ENCODE results near the gene STX8. TPM values are rescaled to one million over a fixed set of nuclear protein-coding genes. Genes with fewer than 3 reads are reported as not detected.
"Not testable (repeated sequence)": the region's sequence is repeated elsewhere in the genome, so short reads cannot be mapped to it uniquely, and the experiment has no call there.

STX8 gene
- total RNA-seq, 1 donor from 2014 or later: 52.1 TPM

DNA sequence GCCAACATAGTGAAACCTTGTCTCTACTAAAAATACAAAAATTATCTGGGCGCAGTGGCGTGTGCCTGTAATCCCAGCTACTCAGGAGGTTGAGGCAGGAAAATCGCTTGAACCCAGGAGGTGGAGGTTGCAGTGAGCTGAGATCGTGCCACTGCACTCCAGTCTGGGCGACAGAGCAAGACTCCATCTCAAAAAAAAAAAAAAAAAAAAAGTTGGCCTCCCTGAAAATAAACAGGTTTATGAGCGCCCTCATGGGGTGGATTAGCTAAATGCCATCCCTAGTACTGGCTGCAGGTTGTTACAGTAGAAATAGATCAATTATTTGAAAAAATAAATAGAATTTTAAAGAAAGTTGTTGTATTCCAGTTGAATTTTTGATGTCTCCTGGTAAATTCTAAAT lies 20.9 kb downstream of the STX8 start:
- DNase-seq: not testable (repeated sequence)

DNA sequence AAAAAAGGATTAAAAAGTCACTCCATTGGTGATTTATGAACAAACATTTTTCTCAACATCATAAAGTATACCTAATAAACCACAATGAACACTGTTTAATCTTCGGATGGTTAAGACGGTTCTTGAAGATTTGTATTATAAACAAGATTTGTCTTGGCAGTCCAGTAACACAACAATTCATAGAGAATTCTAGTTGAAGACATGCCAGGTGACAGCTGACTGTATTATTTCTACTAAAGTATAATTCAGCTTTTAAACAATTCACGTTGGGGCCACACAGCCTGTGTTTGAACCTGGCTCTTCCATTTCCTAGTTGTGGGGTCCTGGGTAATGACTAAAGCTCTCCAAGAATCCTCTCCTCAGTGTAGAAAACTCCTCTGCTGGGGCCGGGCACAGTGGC lies 22.0 kb downstream of the STX8 start:
- no peak for DNase-seq

DNA sequence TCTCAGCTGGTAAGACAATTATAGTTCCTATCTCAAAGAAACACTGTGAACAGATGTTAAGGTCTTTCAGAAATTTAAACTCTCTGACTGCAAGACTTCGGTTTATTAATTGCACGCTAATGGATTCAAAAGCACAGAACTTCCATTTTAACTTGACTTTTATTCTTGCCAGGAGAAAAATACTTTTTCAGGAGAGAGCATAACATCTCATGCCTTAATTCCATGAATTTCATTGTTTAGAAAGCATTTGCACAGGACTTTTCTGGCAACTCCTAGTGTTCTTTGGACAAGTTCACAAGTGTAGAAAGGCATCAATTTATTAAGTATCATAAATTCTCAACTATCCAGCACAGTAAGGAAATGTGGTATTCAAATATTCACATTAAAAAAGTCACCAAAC lies 22.4 kb downstream of the STX8 start:
- no peak for DNase-seq

- DNase-seq: no peak
Measured at GRCh38 chr17:9549215-9549614, 26.4 kb downstream of the STX8 start.

DNA sequence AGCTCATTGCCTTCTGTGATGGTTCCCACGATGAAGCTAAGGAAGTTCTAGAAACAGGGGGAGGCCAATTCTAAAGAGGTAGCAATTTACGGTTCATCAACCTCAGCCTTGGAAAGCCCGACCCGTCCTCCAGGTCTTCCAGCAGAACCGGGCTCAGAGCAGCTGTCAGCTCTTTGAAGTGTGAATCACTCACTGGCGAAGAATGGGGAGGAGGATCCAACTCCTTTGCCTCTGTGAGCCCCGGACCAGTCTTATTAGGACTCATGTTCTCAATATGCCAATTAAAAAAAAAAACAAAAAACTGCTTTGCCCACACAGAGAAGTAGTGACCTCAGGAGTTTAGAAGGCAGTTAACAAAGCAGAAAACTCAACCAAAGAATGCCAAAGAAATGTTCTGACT lies 31.4 kb downstream of the STX8 start:
- no peak for DNase-seq

GRCh38 chr17:9541718-9542117 lies 33.9 kb downstream of the STX8 start:
- DNase-seq: no peak

DNA sequence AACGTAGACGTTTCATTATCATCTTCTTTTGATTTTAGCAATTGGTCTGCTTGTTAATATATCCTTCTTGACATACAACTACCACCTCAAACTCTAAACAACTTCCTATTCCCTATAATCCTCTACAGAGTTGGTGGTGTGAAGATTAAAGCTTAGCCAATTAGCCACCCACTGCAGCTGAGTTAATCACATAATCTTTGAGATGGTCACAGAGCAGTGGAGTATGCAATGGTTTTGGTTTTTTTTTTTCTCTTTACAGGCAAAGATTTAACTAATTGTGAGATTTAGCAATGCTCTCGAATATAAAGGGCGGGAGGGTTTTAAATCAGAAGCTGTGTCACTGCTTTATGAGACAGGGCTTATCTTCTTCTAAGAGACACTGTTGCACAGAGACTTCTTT lies 37.0 kb downstream of the STX8 start:
- DNase-seq: no peak

GRCh38 chr17:9537177-9537776 lies 38.3 kb downstream of the STX8 start:
- no peak for DNase-seq

DNA sequence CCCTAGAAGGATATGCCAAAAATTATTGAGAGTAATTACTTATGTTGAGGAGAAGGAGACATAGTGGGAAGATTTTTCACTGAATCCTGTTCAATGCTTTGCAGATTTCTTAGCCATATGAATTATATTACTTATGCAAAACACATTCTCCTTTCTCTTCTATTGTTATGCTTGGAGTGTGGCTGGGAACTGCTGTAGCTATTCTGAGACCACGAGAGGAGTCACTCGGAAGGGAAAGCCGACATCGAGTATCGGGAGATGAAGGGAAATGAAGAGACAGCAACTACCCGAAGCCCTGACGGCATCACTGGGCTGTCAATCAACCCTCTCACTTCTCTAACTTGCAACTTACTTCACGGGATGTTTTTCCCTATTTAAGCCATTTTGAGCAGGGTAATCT lies 39.6 kb downstream of the STX8 start:
- DNase-seq: peak; percentile 49

GRCh38 chr17:9533441-9533840 lies 42.2 kb downstream of the STX8 start:
- DNase-seq: no peak

DNA sequence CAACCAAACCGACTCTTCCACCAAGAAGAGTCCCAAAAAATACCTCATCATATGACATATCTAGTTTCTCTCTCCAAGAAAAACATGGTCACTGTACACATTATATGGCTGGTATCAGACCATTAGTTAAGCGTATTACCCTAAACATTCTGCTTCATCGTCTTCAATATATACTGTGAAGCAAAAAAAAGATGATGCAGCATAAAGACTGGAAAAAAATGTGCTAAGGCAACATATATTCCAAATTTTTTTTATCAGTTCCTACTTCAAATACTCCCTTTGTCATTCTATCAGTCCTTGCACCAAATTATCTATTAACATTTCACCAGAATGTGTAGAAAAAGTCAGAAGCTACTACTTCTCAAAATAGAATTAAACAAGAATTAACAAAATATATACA lies 42.9 kb downstream of the STX8 start:
- DNase-seq: no peak

DNA sequence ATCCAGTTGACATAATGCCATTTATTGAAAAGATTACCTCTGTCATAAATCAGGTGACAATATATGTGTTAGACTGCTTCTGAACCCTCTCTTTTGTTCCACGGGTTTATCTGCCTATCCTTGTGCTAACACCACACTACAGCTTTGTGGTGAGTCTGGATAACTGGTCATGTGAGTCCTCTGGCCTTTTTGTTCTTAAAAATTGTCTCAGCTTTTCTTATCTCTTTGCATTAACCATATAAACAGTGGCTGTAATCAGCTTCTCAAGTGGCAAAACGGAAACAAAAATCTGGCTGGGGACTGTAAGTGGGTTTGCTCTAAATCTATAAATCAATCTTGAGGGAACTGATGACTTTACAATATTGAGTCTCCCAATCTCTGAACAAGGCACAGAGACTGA lies 44.6 kb downstream of the STX8 start:
- DNase-seq: no peak

DNA sequence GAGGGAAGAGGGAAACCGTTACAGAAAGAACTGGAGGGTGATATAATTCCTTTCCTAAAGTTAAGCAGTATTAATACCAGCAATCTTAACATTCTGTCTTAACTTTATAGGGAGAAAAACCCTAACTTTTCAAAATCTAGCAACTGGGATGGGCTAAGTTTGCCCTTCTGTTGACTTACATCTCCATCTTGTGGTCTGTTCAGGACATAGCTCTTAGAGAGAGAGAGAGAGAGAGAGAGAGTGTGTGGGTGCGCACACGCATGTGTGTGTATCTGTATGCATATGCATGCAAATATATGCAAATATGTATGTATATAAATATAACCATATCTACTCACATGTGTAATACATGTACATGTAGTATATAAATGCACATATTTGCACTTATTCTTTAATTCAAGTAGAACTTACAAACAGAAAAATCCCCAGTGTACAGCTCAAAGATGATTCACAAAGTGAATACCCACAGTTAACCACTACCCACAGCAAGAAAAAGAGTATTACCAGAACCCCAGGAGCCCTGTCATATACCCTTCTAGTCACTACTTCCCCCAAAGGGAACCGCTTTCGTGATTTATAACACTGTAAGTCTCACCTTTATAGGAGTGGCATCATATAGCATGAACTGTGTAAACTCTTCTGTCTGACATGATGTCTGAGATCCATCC lies 46.5 kb downstream of the STX8 start:
- DNase-seq: peak; percentile 29

- no peak for DNase-seq
Measured at GRCh38 chr17:9527788-9528187, 47.8 kb downstream of the STX8 start.

- DNase-seq: peak; percentile 71
Measured at GRCh38 chr17:9522074-9522473, 53.5 kb downstream of the STX8 start.

GRCh38 chr17:9521062-9521461 lies 54.6 kb downstream of the STX8 start:
- peak; percentile 26 for DNase-seq

- no peak for DNase-seq
Measured at GRCh38 chr17:9520649-9521048, 55.0 kb downstream of the STX8 start.

- DNase-seq: peak; percentile 34
Measured at GRCh38 chr17:9519583-9520272, 55.9 kb downstream of the STX8 start.

DNA sequence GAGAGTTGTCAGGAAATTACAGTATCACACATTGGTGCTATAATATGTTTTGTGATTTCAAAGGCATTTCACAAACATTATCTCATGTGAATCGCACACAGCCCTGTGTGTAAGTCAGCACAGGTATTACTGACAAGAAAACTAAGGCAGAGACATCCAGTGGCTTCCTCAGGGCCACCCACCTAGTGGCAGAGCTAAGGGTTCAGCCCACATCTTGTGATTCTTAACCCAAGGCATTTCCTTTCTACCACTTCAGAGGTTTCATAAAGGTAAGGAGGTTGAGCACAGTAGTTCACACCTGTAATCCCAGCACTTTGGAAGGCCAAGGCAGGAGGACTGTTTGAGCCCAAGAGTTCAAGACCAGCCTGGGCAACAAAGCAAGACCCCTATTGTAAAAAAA lies 58.2 kb downstream of the STX8 start:
- no peak for DNase-seq

DNA sequence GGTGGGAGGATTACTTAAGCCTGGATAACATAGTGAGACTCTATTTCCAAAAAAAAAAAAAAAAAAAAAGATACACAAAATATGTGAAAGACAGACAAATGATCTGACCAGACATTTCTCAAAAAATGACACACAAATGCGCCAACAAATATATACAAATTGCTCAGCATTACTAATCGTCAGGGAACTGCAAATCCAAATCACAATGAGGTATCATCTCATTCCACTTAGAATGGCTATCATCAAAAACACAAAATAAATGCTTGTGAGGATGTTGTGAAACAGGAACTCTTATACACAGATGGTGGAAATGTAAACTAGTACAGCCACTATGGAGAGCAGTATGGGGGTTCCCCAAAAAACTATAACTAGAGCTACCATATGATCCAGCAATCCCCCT lies 62.4 kb downstream of the STX8 start:
- DNase-seq: no peak

- no peak for DNase-seq
Measured at GRCh38 chr17:9512323-9513168, 63.1 kb downstream of the STX8 start.

- DNase-seq: no peak
Measured at GRCh38 chr17:9509236-9509816, 66.3 kb downstream of the STX8 start.

DNA sequence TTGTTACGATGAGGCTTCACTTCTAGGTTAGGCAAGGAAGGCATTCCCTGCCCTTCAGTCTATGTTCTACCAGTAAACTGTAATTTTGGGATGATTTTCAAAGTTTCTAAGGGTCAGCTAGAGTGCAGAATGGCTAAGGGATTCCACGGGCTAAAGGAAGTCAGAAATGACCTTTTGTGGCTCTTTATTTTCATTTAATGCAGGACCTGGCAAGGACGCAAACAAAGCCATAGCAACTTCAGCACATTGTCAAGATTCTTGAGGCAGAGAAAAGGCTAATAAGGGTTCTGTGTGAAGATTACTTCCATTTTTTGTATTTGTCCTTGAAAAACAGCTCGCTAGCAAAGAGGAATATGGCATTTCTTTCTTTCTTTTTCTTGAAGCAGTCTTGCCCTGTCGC lies 76.6 kb downstream of the STX8 start:
- no peak for DNase-seq

All from skin of body (tissue), 2 donors.